CD4-positive, alpha-beta T cell treated with Interleukin-4 for 4 hours (primary cell): ENCODE data around the gene ATAD1.

Experiments
- DNase-seq: peaks from one replicate; pipeline ENCODE4 v3.0.0-alpha.2; 2020

The ATAD1 gene

DNA sequence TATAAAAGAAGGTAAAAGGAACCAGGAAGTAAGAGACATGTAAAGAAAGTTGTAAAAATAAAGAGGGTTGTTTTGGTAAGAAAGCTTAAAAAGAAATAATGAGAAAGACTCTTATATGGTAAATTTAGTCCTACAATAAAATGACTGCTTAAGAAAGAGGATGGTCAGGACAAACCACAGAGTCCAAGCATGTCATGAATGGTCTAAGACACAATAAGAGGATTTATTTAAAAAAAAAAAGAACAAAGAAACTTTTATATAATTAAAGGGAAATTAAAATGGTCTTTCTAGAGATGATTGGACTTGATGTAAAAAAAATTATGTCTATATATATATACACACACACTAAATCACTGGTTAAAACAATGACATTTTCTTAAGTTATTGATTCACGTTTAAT is 18.2 kb downstream of the ATAD1 start:
- no peak for DNase-seq

DNA sequence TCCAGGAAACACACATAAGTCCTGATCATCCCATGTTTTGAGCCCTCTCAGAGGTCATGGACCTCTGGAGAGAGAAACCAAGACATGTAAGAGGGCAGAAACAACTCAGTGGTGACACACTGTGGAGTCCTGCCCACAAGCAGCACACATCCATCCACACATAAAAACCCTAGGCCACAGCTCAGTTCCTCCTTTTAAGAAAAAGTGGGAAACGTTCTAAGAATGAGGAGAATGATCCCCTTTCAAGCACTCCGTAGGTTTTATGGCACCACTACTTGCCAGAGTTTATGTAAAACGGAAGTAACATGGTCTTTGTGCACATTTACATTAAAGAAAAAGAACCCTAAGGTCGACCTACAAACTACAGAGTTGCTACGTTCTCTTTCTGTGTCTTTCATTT is 19.9 kb downstream of the ATAD1 start:
- DNase-seq: no peak

DNA sequence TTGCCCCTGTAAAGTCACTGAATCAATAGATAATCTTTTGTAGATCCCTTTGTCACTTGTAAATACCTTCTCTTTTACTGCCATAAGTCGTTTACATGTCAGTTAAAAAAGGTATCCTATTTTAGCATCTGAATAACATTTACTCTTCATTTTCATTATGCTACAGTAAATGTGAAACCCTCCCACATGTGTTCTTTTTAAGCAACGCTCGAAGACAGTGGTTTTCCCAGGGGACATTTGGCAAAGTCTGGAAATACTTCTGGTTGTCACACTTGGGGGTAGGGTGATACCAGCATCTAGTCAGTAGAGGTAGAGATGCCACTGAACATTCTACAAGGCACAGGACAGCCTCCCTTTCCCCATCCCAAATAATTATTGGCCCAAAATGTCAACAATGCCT is 23.7 kb downstream of the ATAD1 start:
- no peak for DNase-seq

DNA sequence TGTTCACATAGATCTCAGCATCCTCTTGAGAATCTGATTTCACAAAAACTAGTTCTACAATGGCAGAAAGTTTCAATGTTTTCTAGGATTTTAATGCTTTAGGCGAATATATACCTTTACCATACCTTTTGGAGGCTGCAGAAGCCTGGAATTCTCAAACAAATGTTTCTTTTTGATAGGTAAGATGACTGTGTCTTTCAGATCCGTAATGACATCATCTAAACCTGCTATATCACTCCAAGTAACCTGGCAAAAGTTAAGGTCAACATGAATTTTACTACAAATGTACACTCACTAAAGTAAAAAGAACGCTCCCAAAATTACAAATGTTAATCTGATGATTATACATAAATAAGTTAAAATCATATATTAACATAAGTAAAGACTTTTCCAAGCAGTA is 27.8 kb downstream of the ATAD1 start:
- DNase-seq: no peak

DNA sequence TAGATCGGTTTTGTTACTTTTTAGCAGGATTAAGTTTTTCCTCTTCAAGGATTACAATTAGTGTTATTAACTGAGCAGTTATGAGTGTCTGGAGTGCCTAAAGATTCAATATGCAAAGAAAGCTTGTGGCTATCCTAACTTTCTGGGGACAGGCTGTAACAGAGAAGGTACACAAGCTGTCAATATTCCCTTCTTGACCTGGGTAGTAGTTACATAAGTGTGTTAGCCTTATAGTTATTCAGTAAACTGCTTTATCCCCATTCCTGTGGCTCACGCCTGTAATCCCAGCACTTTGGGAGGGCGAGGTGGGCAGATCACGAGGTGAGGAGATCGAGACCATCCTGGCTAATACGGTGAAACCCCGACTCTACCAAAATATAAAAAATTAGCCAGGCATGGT is 31.6 kb downstream of the ATAD1 start:
- DNase-seq: no peak

DNA sequence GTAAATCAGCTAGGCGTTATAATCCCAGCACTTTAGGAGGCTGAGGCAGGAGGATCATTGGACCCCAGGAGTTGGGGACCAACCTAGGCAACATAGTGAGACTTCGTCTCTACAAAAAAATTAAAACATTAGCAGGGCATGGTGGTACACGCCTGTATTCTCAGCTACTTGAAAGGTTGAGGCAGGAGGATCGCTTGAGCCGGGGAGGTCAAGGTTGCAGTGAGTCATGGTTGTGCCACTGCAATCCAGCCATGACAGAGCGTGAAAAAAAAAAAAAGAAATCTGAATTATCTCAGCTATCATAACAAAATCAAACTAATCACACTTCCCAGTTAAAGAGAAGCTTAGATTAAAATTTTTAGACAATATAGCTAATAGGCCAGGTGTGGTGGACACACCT is 35.3 kb downstream of the ATAD1 start:
- no peak for DNase-seq

DNA sequence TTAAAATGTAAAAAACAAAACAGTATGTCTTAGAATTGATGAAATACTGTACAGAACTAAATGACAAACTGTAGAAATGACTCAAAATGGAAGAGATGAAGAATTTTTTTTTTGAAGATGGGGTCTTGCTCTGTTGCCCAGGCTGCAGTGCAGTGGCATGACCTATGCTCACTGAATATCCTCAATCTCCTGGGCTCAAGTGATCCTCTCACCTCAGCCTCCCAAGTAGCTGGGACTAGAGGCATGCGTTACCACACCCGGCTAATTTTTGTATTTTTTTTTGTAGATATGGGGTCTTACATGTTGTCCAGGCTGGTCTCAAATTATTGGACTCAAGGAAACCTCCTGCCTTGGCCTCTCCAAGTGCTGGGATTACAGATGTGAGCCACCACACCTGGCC is 36.5 kb downstream of the ATAD1 start:
- no peak for DNase-seq

DNA sequence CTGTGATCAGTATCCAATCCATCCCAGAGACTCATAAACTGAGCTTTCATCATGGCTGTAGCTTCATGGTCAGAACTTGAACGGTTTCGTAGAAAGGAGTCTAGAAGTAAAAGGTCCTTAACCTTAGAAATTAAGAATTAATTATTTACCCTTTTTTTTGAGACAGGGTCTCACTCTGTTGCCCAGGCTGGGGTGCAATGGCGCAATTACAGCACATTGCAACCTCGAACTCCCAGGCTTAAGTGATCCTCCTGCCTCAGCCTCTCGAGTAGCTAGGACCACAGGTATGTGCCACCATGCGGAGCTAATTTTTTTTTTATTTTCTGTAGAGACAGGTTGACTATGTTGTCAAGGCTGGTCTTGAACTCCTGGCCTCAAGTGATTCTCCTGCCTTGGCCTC is 41.7 kb downstream of the ATAD1 start:
- no peak for DNase-seq

DNA sequence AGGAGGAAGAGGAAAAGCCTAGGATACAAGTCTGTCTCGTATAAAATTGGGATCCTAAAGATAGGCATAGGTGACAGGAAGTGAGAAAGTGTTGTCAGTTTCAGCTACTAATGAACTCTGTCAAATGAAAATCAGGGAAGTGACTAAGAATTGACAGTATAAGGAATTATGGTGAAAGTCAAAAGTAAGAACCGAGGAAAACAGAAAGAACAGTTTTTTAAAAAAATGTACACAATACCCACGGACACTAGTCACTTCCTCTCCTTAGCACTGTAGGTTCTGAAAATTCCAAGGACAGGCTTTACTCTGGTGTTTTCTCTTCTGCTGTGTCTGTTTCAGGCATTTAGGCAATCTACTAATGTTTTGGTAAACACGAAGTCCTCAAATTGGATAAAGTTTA is 42.3 kb downstream of the ATAD1 start:
- no peak for DNase-seq

DNA sequence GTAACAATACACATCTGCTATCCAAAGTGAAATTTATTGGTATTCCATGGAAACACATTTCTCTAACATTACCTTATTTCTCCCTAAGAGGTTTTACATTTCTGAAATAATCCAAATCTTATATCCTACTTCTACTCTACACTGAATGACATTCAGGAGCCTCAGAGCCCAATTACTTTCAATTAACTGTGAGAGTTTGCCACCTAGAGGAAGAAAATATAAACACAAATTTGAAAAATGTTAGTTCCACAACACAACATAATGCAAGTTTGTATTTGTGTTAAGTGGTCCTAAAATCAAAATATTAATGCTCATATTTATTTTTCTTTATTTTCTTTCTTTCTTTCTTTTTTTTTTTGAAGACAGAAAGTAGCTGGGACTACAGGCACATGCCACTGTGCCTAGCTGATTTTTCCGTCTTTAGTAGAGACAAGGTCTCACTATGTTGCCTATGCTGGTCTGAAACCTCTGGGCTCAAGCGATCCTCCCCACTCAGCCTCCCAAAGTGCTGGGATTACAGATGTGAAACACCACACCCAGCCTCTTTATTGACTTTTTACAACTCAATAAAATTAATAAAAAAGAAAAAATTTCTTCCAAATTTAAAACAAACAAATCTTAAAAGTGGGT is 46.0 kb downstream of the ATAD1 start:
- peak; percentile 38 for DNase-seq

DNA sequence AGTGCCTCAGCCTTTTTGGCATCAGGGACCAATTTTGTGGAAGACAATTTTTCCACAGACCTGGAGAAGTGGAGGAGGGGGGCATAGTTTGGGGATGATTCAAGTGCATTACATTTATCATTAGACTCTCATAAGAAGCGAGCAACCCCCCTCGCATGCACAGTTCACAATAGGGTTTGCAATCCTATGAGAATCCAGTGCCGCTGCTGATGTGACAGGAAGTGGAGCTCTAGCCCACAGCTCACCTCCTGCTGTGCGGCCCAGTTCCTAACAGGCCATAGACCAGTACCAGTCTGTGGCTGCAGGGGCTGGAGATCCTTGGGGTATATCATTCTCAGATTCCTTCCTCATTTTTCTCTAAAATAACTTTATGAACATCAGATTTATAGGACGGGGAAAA is 50.8 kb downstream of the ATAD1 start:
- no peak for DNase-seq

DNA sequence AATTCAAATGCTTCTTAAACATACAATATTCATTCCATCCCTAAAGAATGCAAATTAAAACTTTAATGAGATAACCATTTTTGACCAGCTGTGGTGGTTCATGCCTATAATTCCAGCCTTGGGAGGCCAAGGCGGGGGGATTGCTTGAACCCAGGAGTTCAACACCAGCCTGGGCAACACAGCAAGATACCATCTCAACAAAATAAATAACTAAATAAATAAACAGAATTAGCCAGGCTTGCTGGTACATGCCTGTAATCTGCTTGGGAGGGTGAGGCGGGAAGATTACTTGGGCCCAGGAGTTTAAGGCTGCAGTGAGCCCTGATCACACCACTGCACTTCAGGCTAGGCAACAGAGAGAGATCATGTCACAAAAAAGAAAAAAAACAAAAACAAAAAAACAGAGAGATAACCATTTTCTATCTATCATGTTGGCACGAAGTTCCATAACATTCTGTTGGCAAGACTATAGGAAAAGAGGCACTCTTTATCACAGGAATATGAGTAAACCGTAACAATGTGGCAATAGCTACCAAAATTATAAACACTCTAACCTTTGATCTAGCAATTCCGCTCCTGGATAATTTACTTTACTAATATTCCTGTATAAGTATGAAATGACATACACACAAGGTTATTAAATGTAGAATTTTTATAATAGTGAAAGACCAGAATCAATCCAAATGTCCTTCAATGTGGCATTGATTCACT is 52.2 kb downstream of the ATAD1 start:
- DNase-seq: no peak

DNA sequence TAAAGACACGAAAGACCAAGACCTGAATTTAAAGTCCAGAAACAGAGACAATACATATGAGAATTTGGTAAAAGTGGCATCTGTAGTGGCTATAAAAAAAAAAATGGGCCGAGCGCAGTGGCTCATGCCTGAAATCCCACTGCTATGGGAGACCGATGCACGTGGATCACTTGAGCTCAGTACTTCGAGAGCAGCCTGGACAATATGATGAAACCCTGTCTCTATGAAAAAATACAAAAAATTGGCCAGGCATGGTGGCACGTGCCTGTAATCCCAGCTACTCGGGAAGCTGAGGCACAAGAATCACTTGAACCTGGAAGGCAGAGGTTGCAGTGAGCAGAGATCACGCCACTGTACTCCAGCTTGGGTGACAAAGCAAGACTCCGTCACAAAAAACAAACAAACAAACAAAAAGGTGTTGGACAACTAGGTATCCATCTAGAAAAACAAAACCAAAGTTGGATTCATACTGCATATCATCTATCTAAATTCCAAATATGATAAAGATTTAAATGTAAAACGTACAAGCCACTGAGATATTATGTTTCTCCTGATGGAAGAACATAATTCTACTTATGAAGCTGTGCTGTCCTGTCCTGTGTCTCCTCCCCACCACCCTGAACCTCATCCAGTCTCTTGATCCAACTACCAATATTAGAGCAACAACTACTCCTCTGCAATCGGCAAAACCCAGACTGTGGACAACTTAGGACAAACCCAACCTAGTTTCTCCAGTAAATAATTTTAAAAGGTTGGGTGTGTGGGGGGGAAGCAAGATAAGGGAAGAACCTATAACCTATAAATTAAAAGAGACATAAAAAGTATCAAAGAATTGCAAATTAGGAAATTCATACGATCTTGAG is 53.7 kb downstream of the ATAD1 start:
- DNase-seq: no peak

DNA sequence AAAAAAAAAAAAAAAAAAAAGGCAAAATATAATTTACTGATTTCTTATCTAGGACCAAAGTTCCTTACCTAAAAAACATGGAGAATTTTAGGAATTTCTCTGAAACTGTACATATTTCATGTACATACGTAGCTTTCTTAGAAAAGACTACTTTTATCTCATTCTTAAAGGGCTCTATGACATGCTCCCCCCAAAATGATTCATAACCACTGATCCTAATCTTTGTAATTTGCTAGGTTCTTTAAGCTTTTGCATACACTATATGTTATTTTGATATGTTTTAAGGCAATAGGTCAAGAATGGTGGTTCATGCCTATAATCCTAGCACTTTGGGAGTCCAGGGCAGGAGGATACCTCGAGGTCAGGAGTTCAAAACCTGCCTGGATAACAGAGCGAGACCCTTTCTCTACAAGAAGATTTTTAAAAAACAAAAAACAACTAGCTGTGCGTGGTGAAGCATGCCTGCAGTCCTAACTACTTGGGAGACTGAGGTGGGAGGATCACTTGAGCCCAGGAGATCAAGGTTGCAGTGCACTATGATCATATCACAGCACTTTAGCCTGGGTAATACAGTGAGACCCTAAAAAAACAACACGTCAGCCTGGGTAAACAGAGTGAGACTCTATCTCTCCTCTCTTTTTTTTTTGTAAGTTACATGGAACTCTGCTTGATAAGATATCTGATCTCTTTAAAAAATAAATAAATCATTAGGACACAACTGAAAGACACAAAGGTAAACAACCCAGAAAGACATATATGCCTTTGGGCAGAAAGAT is 54.8 kb downstream of the ATAD1 start:
- DNase-seq: no peak

DNA sequence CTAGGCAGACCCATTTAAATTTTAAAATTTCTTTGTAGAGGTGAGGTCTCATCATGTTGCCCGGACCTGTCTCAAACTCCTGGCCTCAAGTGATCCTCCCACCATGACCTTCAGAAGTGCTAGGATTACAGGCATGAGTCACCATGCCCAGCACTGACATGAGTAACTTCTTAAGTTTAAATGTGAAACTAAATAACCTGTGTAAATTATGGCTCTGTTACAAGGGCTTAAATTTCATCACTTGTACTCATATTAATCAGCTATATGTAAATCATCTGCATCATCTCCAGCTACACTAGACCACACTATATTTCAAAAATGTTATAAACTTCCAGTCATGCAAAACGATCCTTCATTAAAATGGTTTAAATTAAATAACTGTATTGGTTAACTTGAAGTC is 56.1 kb downstream of the ATAD1 start:
- DNase-seq: peak; percentile 14

DNA sequence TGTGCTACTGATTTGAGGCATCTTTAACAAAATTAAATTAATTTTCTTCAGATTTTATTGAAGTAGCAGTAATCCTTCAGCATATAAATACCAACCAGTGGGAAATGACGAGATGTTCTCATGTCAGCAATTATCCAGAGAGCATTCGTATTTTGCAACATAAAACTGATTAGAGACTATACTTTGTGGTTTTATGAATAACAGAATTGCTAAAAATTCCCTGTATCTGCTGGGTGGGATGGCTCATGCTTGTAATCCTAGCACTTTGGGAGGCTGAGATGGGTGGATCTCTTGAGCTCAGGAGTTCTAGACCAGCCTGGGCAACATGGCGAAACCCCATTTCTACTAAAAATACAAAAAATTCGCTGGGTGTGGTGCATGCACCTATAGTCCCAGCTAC is 56.9 kb downstream of the ATAD1 start:
- DNase-seq: no peak

DNA sequence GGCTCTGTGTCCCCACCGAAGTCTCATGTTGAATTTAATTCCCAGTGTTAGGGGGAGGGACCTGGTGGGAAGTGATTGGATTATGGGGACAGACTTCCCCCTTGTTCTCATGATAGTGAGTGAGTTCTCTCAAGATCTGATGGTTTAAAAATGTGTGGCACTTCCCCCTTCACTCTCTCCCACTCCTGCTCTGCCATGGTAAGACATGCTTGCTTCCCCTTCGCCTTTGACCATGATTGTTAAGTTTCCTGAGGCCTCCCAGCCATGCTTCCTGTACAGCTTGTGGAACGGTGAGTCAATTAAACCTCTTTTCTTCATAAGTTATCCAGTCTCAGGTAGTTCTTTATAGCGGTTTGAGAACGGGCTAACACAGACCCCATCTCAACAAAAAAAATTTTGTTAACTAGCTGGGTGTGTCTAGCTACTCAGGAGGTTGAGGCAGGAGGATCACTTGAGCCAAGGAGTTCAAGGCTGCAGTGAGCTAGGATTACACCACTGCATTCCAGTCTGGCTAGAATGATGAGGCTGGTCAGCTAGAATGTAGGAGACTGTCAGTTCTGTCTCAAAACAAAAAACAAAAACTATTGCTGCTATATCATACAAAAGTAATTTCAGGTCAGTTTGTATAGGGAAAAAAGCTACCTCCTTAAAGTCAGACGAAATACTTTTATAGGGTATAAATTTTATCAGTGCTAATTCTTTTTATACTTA is 57.7 kb downstream of the ATAD1 start:
- DNase-seq: no peak

DNA sequence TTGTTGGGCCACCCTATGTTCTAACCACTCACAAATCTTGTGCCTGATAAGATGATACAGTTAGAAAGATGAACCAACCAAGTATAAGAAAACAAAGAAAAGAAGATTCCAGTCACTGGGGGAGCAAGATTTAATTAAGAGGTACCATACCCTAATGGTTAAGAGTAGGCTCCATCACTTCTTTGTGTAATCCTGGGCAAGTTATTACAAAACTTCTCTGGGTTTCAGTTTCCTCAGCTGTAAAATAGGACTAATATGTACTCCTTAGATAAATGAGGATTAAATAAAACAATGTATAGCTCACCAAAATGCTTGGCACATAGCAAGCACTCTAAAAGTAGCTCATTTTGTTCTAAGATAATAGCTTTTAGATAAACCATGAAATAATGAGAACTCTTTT is 58.5 kb downstream of the ATAD1 start:
- no peak for DNase-seq

DNA sequence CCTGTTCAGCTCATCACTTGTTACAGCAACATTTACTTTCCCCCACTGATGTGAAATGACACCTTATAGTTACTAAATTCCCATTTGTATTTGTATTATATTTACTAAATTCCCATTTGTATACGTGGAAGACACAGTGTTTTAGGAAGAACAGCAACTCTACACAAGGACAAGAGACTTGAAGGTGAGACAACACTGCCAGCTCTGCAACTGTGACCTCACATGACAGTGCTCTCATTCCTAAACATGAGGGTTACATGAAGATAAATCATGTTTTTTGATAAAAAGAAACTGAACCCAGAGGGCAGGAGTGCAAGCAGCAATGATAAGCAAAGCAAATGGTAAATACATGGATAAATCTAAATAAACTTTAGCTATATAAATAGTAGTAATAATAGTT is 60.3 kb downstream of the ATAD1 start:
- no peak for DNase-seq

DNA sequence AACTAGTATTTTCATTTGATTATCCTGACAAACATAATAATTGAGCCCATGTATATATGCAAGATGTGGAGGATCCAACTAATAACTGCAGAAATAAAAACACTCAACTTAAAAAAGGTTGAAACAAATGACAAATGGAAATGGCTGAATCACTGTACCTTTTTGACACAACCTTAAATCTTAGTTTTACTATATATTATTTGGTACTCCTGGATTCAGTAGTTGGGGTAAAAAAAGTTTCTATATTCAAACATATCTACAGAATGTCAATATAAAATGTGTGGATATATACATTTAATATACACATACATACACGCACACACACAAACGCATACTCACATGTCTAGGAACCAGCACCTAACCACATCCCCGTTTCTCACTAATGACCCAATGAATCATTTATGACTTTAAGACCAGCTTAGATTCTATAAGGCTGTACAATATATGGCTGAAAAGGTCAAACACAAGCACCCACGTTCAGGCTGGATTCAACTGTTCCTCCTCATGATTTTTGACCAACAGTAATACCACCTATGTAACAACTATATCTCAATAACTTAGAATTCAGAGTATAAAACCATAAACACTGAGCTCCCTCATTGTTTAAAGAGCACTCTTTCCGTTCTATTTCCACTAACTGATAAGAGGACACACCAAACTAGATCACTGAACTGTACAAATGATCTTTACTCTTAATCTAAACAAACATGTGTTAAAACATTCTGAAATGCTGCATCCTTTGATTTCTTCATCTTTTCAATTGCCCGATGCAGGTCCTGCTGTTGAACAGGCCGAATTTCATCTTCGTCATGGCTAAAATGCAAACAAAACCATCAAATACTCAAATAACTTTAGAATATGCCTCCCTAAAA is 63.8 kb downstream of the ATAD1 start:
- no peak for DNase-seq

DNA sequence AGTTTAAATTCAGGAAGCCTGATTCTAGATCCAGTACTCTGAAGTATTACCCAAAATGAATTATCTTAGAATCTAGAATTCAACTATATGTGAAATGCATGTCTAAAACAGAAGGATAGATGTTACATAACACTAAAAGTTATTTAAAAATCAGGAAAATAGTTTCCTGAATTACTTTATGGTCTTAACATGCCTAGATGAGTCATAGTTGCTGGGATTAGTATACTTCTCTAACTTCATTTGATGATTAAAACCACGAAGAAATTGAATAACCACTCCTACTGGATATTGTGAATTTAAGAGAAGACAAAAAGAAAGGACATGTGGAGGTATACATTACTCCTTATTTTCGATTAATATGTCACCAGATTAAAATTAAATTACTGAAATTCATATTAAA is 65.5 kb downstream of the ATAD1 start:
- DNase-seq: no peak

DNA sequence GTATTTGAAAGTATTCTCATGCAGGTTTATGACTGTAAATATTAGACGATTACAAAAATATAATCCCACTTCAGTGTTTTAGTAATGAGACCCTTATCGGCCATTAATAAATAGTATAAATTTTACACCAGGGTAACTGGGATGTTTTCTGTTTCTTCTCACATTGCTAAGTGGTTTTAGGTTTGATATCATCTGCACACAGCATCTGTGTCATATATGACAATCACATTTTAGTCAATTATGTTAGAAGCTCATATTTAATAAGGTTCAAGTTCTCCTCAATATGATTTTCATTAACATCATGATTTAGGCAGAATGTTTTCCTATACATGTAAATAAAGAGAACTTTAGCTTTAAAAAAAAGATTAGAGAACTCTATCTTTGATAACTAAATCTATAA is 66.8 kb downstream of the ATAD1 start:
- no peak for DNase-seq
